Esophagus mucosa (tissue), 1 donor: ENCODE measurements around the gene CRHR2. TPM values are rescaled to one million over a fixed set of nuclear protein-coding genes. Genes with fewer than 3 reads are reported as not detected.
"Not testable (repeated sequence)": the region's sequence is repeated elsewhere in the genome, so short reads cannot be mapped to it uniquely, and the experiment has no call there.

Experiments used
- ATAC-seq: fragments of 200-7000 bp; cut with Tn5 transposase; one replicate; pipeline ENCODE4 v1.9.1; 2020
- total RNA-seq: library from RNA; stranded (reverse); gene quantifications from one replicate; pipeline ENCODE4 v1.2.4, GENCODE V29; 2023
- donor health status: DM: yes; HTN: yes; CAD: no.

The CRHR2 gene
- total RNA-seq, 1 donor from 2014 or later, result not detected

GRCh38 chr7:30652698-30653641, 29.3 kb downstream of the CRHR2 start:
- ATAC-seq, result no peak

- ATAC-seq, result no peak
Measured at GRCh38 chr7:30652132-30652531, 30.1 kb downstream of the CRHR2 start.

GRCh38 chr7:30650421-30650808, 31.8 kb downstream of the CRHR2 start:
- ATAC-seq, result no peak

- no peak for ATAC-seq
Measured at GRCh38 chr7:30649717-30650420, 32.4 kb downstream of the CRHR2 start.

GRCh38 chr7:30648744-30649540, 33.3 kb downstream of the CRHR2 start:
- ATAC-seq, result no peak

- ATAC-seq, result no peak
Measured at GRCh38 chr7:30647589-30648364, 34.5 kb downstream of the CRHR2 start.

GRCh38 chr7:30646154-30646553, 36.1 kb downstream of the CRHR2 start:
- ATAC-seq, result peak; percentile 22

GRCh38 chr7:30645661-30646060, 36.6 kb downstream of the CRHR2 start:
- ATAC-seq, result no peak

GRCh38 chr7:30644286-30644955, 37.8 kb downstream of the CRHR2 start:
- no peak for ATAC-seq

GRCh38 chr7:30642789-30643188, 39.5 kb downstream of the CRHR2 start:
- ATAC-seq, result no peak

- ATAC-seq, result not testable (repeated sequence)
Measured at GRCh38 chr7:30642322-30642721, 39.9 kb downstream of the CRHR2 start.

GRCh38 chr7:30635798-30636197, 46.5 kb downstream of the CRHR2 start:
- no peak for ATAC-seq

- ATAC-seq, result no peak
Measured at GRCh38 chr7:30634634-30635201, 47.5 kb downstream of the CRHR2 start.

- ATAC-seq, result no peak
Measured at GRCh38 chr7:30634193-30634626, 48.0 kb downstream of the CRHR2 start.

- ATAC-seq, result no peak
Measured at GRCh38 chr7:30633223-30633622, 49.0 kb downstream of the CRHR2 start.

- no peak for ATAC-seq
Measured at GRCh38 chr7:30630986-30631385, 51.3 kb downstream of the CRHR2 start.

GRCh38 chr7:30627026-30627425, 55.2 kb downstream of the CRHR2 start:
- no peak for ATAC-seq

- ATAC-seq, result peak; percentile 46
Measured at GRCh38 chr7:30625283-30625682, 57.0 kb downstream of the CRHR2 start.

GRCh38 chr7:30618961-30619360, 63.3 kb downstream of the CRHR2 start:
- no peak for ATAC-seq

GRCh38 chr7:30618080-30618676, 64.1 kb downstream of the CRHR2 start:
- no peak for ATAC-seq

- ATAC-seq, result no peak
Measured at GRCh38 chr7:30617359-30617758, 64.9 kb downstream of the CRHR2 start.
